Breast epithelium (tissue), 4 donors: ENCODE results near the gene MT1G. TPM values are rescaled to one million over a fixed set of nuclear protein-coding genes. Genes with fewer than 3 reads are reported as not detected.
A peak's percentile ranks its signal among the peaks of the same experiment; 100 is the strongest.

Source experiments
- DNase-seq, 2 donors: peaks; one replicate each; pipeline ENCODE4 v3.0.0-alpha.2; 2019; ENCODE audit warnings: low spot score in 2 of 2
- H3K27ac ChIP-seq, 2 donors: fragments of 200-600 bp; sonication (generic) in 1 of 2; one replicate each; pipeline ENCODE4 v1.5.1; 2016 to 2019; ENCODE audit warnings: mild to moderate bottlenecking in 1 of 2
- H3K27me3 ChIP-seq, 2 donors: fragments of 200-600 bp; sonication (generic) in 1 of 2; one replicate each; pipeline versions ENCODE4 v1.5.1 to v1.6.0; 2017 to 2019; ENCODE audit warnings: control low read depth in 1 of 2, mild to moderate bottlenecking in 1 of 2
- H3K36me3 ChIP-seq: fragments of 200-600 bp; one replicate; pipeline ENCODE4 v1.5.1; 2019
- H3K4me1 ChIP-seq, 2 donors: fragments of 200-600 bp; sonication (generic); one replicate each; pipeline ENCODE4 v1.5.1; 2016 to 2019; ENCODE audit warnings: control low read depth in 1 of 2
- H3K4me3 ChIP-seq, 3 donors: fragments of 200-600 bp; sonication (generic); 1 replicate in 2 of 3; 2 replicates in 1 of 3; pipeline ENCODE4 v1.5.1; 2016 to 2019; ENCODE audit warnings: mild to moderate bottlenecking in 3 of 3, moderate library complexity in 2 of 3
- H3K9me3 ChIP-seq, 2 donors: fragments of 200-600 bp; sonication (generic) in 1 of 2; one replicate each; pipeline ENCODE4 v1.5.1; 2016 to 2019; ENCODE audit warnings: control low read depth in 1 of 2
- CTCF ChIP-seq, 3 donors: fragments of 450-650 bp; IDR thresholded peaks; one replicate each; pipeline ENCODE4 v1.5.1; 2016 to 2017; ENCODE audit warnings: antibody characterized with exemption in 3 of 3, mild to moderate bottlenecking in 3 of 3, moderate library complexity in 3 of 3
- POLR2A ChIP-seq: fragments of 450-650 bp; IDR thresholded peaks from one replicate; pipeline ENCODE4 v1.6.1; 2016; ENCODE audit warnings: antibody characterized with exemption, mild to moderate bottlenecking, moderate library complexity
- POLR2AphosphoS5 ChIP-seq, 3 donors: sonication (generic); formaldehyde crosslinking; IDR thresholded peaks; one replicate each; pipeline ENCODE4 v1.6.1; 2017; ENCODE audit warnings: antibody characterized with exemption in 3 of 3
- intact Hi-C: fragments of 100-400 bp; cut with DNase I; formaldehyde crosslinking; loops from one replicate; pipeline ENCODE4 v1.15.1; 2023; ENCODE audit warnings: low total_unique reads
- total RNA-seq, 3 donors: library from RNA; depleted of rRNA; stranded (reverse); fragments of >200 nt; gene quantifications; one replicate each; pipeline ENCODE4 v1.1.0, GENCODE V29; 2016

Gene MT1G
- total RNA-seq, 3 donors from 2014 or later: 20.0 to 224 (median 48.3) TPM

GRCh38 chr16:56684256-56684925 is 16.5 kb upstream of the MT1G start:
- Histone ChIP-seq H3K4me1 (peaks cover 5 to 10% of the 10 kb centered on the region in 2 donors), H3K27ac (peak overlapping the region; percentile 81 to 82), H3K36me3 (no peaks in the 10 kb centered on the region), H3K9me3 (no peaks in the 10 kb centered on the region), H3K4me3 (peak overlapping the region; percentile 75 to 88 (median 75)), H3K27me3 (no peaks in the 10 kb centered on the region)
- TF ChIP-seq POLR2A: no peak
- TF ChIP-seq CTCF (IDR thresholded peaks at IDR 0.05): no peak
- TF ChIP-seq POLR2AphosphoS5 (IDR thresholded peaks at IDR 0.05): peak in 2 of 3 donors; percentile 14 to 44
- peak in 1 of 2 donors; percentile 27 for DNase-seq
- intact Hi-C loops: no loop called here

- no peak for TF ChIP-seq CTCF (IDR thresholded peaks at IDR 0.05)
- peak in 1 of 3 donors; percentile 57 for TF ChIP-seq POLR2AphosphoS5 (IDR thresholded peaks at IDR 0.05)
- intact Hi-C loops: no loop called here
- peak overlapping the region; percentile 81 to 85 for H3K27ac ChIP-seq
- no peaks in the 10 kb centered on the region for H3K36me3 ChIP-seq
- H3K27me3 ChIP-seq: no peaks in the 10 kb centered on the region
- peaks cover 5 to 10% of the 10 kb centered on the region in 2 donors for H3K4me1 ChIP-seq
- peak overlapping the region; percentile 75 to 88 (median 75) for H3K4me3 ChIP-seq
- DNase-seq: no peak
- no peaks in the 10 kb centered on the region for H3K9me3 ChIP-seq
Observed at GRCh38 chr16:56683424-56684172, 15.7 kb upstream of the MT1G start.

DNA sequence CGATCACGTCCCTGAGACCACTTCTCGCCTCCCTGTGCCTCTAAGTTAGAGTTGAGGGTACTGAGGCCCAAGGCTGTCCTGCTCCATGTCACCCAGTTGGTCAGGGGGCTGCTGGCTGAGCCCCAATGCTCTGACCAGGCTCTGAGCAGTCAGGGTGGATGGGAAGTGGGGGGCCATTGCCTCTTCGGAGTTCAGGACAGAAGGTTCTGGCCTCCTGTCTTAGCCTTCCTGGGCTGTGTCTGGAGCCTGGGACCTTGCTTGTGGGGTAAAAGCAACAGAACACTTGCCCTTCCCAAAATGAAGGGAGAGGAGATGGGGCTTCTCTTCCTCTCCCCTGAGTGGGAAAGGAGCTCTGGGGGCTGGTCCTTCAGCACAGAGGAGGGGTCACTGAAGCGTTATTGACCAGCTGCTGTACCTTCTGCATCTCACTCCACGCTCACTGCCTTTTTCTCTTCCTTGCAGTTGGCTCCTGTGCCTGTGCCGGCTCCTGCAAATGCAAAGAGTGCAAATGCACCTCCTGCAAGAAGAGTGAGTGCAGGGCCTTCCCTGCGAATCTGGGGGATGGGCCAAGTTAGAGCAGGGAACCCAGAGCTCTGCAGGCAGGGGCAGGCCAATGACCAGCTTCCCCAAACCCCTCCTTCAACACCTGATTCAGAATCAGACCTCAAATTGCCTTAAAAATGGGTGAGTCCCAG is 15.0 kb upstream of the MT1G start:
- no peak for DNase-seq
- peak overlapping the region; percentile 81 to 85 for H3K27ac ChIP-seq
- TF ChIP-seq POLR2AphosphoS5 (IDR thresholded peaks at IDR 0.05) (no peak), POLR2A (no peak), CTCF (IDR thresholded peaks at IDR 0.05) (no peak)
- peaks cover 5 to 10% of the 10 kb centered on the region in 2 donors for H3K4me1 ChIP-seq
- no peaks in the 10 kb centered on the region for H3K36me3 ChIP-seq
- intact Hi-C loops: no loop called here
- peak overlapping the region; percentile 75 to 88 (median 75) for H3K4me3 ChIP-seq
- H3K9me3 ChIP-seq: no peaks in the 10 kb centered on the region
- no peaks in the 10 kb centered on the region for H3K27me3 ChIP-seq

- intact Hi-C loops: no loop called here
- H3K4me3 ChIP-seq: peak within 1 kb of the TSS; percentile 75 to 88 (median 75)
- DNase-seq: peak; percentile 94 to 95
- no peaks in the 10 kb centered on the region for H3K36me3 ChIP-seq
- TF ChIP-seq POLR2AphosphoS5 (IDR thresholded peaks at IDR 0.05): peak; percentile 92 to 96 (median 94)
- peak in 1 of 3 donors; percentile 7 for TF ChIP-seq CTCF (IDR thresholded peaks at IDR 0.05)
- TF ChIP-seq POLR2A: peak; percentile 90
- no peaks in the 10 kb centered on the region for H3K27me3 ChIP-seq
- peak within 1 kb of the TSS; percentile 81 to 85 for H3K27ac ChIP-seq
- H3K9me3 ChIP-seq: no peaks in the 10 kb centered on the region
- H3K4me1 ChIP-seq: peaks cover 5 to 10% of the 10 kb centered on the region in 2 donors
Observed at GRCh38 chr16:56681939-56682702, 14.3 kb upstream of the MT1G start, which contains the start of gene MT1X. Gene MT1X, plus strand, starts transcription at chr16:56682470. Its CDS starts 71 bp downstream, at chr16:56682541.
